ENCODE results near the gene AFAP1L1. TPM values are rescaled to one million over a fixed set of nuclear protein-coding genes. Genes with fewer than 3 reads are reported as not detected.

The AFAP1L1 gene
- total RNA-seq, 1 donor from 2014 or later = 0.36 TPM

- Mint-ChIP-seq H3K27me3 (ENCODE audit: insufficient read depth, low read depth) (peaks cover 4% of the 10 kb centered on the region), H3K4me3 (no peak overlapping the region), H3K36me3 (no peaks in the 10 kb centered on the region), H3K4me1 (peaks cover 3% of the 10 kb centered on the region), H3K9me3 (no peaks in the 10 kb centered on the region), H3K27ac (no peak overlapping the region)
- Histone ChIP-seq H3K4me3 (no peak overlapping the region), H3K4me2 (no peak overlapping the region), H2AFZ (replicated peaks) (no peak overlapping the region), H3K79me2 (ENCODE audit: low read depth) (no peaks in the 10 kb centered on the region), H3K27me3 (peaks cover 4% of the 10 kb centered on the region), H3K27ac (no peak overlapping the region), H3K9me3 (ENCODE audit: low read depth) (no peaks in the 10 kb centered on the region), H3K9ac (no peak overlapping the region), H3K36me3 (no peaks in the 10 kb centered on the region), H3F3A (ENCODE audit: low read depth) (no peaks in the 10 kb centered on the region), H4K20me1 (ENCODE audit: low read depth) (no peaks in the 10 kb centered on the region), H3K4me1 (no peaks in the 10 kb centered on the region)
- TF ChIP-seq, protein P1, sequence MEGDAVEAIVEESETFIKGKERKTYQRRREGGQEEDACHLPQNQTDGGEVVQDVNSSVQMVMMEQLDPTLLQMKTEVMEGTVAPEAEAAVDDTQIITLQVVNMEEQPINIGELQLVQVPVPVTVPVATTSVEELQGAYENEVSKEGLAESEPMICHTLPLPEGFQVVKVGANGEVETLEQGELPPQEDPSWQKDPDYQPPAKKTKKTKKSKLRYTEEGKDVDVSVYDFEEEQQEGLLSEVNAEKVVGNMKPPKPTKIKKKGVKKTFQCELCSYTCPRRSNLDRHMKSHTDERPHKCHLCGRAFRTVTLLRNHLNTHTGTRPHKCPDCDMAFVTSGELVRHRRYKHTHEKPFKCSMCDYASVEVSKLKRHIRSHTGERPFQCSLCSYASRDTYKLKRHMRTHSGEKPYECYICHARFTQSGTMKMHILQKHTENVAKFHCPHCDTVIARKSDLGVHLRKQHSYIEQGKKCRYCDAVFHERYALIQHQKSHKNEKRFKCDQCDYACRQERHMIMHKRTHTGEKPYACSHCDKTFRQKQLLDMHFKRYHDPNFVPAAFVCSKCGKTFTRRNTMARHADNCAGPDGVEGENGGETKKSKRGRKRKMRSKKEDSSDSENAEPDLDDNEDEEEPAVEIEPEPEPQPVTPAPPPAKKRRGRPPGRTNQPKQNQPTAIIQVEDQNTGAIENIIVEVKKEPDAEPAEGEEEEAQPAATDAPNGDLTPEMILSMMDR (IDR thresholded peaks at IDR 0.05) = no peak
- TF ChIP-seq EZH2 (IDR thresholded peaks at IDR 0.05) (no peak), EZH2phosphoT487 (IDR thresholded peaks at IDR 0.05) (no peak)
- DNase-seq (ENCODE audit: low spot score) = no peak
Measured at GRCh38 chr5:149282027-149282965, 10.6 kb downstream of the AFAP1L1 start.

GRCh38 chr5:149282966-149283332, 11.3 kb downstream of the AFAP1L1 start:
- Mint-ChIP-seq H3K9me3 (no peaks in the 10 kb centered on the region), H3K27ac (no peak overlapping the region), H3K4me3 (no peak overlapping the region), H3K27me3 (ENCODE audit: insufficient read depth, low read depth) (peaks cover 3% of the 10 kb centered on the region), H3K36me3 (no peaks in the 10 kb centered on the region), H3K4me1 (peaks cover 3% of the 10 kb centered on the region)
- no peaks in the 10 kb centered on the region for H3F3A ChIP-seq (ENCODE audit: low read depth)
- DNase-seq (ENCODE audit: low spot score) = no peak
- H3K36me3 ChIP-seq = no peaks in the 10 kb centered on the region
- no peaks in the 10 kb centered on the region for H3K9me3 ChIP-seq (ENCODE audit: low read depth)
- H3K4me2 ChIP-seq = no peak overlapping the region
- no peaks in the 10 kb centered on the region for H3K79me2 ChIP-seq (ENCODE audit: low read depth)
- TF ChIP-seq, protein P1 (IDR thresholded peaks at IDR 0.05) = no peak
- TF ChIP-seq EZH2 (IDR thresholded peaks at IDR 0.05) (no peak), EZH2phosphoT487 (IDR thresholded peaks at IDR 0.05) (no peak)
- H2AFZ ChIP-seq (replicated peaks) = no peak overlapping the region
- H4K20me1 ChIP-seq (ENCODE audit: low read depth) = no peaks in the 10 kb centered on the region
- H3K4me1 ChIP-seq = no peaks in the 10 kb centered on the region
- H3K9ac ChIP-seq = no peak overlapping the region
- no peak overlapping the region for H3K27ac ChIP-seq
- H3K4me3 ChIP-seq = no peak overlapping the region
- no peaks in the 10 kb centered on the region for H3K27me3 ChIP-seq

DNA sequence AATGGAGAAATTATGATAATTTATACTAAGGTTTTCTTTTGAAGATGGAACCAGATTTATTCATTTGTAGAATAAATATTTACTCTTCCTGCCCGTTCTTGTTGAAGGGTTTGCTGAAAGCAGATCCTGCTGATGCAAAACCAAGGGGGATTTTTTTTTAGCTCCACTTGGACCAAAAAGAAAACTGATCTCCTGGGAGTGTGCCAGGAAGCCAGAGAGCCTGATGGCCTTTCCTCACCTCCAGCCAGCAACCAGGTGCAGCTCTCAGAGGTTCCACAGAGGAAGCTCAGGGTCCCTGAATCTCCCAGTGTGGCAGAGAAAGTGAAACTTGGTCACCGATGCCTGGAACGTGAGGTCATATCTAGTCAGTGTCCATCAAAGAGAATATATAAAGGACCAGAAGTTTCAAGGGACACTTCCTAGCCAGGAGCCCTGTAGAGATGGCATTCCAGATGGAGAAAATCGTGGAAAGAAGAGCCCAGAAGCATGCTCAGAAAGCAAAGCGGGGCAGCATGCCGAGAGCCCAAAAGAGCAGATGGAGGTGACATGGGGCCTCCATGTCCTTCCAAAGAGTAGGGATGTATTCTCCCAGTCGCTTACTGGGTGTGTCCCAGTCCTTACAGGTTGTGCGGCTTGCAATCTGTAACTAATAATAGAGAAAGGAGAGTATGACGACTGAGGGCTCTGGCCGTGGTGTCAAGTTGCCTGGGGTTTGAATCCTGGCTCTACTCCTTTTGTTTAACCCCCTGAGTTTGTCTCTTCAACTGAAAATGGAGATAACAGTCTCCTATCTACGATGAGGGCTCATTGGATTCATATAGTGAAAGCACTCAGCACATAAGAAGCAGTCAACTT, 12.2 kb downstream of the AFAP1L1 start:
- H3K4me2 ChIP-seq = no peak overlapping the region
- H3K27ac ChIP-seq = no peak overlapping the region
- no peaks in the 10 kb centered on the region for H3K79me2 ChIP-seq (ENCODE audit: low read depth)
- H3K4me3 ChIP-seq = no peak overlapping the region
- DNase-seq (ENCODE audit: low spot score) = no peak
- H3K36me3 ChIP-seq = no peaks in the 10 kb centered on the region
- Mint-ChIP-seq H3K4me1 (peaks cover 3% of the 10 kb centered on the region), H3K27me3 (ENCODE audit: insufficient read depth, low read depth) (peaks cover 2% of the 10 kb centered on the region), H3K36me3 (no peaks in the 10 kb centered on the region), H3K27ac (no peak overlapping the region), H3K9me3 (no peaks in the 10 kb centered on the region), H3K4me3 (no peak overlapping the region)
- TF ChIP-seq EZH2phosphoT487 (IDR thresholded peaks at IDR 0.05) (no peak), EZH2 (IDR thresholded peaks at IDR 0.05) (no peak)
- TF ChIP-seq, protein P1 (IDR thresholded peaks at IDR 0.05) = no peak
- no peaks in the 10 kb centered on the region for H3F3A ChIP-seq (ENCODE audit: low read depth)
- H4K20me1 ChIP-seq (ENCODE audit: low read depth) = no peaks in the 10 kb centered on the region
- no peaks in the 10 kb centered on the region for H3K4me1 ChIP-seq
- H2AFZ ChIP-seq (replicated peaks) = no peak overlapping the region
- no peaks in the 10 kb centered on the region for H3K27me3 ChIP-seq
- no peak overlapping the region for H3K9ac ChIP-seq
- H3K9me3 ChIP-seq (ENCODE audit: low read depth) = no peaks in the 10 kb centered on the region

Data from neural progenitor cell (in vitro differentiated cells).